Psoas muscle (tissue), 8 donors: ENCODE measurements around the gene RETSAT. TPM values are rescaled to one million over a fixed set of nuclear protein-coding genes. Genes with fewer than 3 reads are reported as not detected.
A peak's percentile ranks its signal among the peaks of the same experiment; 100 is the strongest.
"Not testable (repeated sequence)": the region's sequence is repeated elsewhere in the genome, so short reads cannot be mapped to it uniquely, and the experiment has no call there.

Experiments
- ATAC-seq, 4 donors: fragments of 200-7000 bp; cut with Tn5 transposase; one replicate each; pipeline ENCODE4 v1.9.1; 2020; ENCODE audit warnings: moderate library complexity in 3 of 4, mild to moderate bottlenecking in 2 of 4
- DNase-seq, 2 donors: peaks; one replicate each; pipeline ENCODE4 v3.0.0-alpha.2; 2020
- H3K27ac ChIP-seq: fragments of 200-600 bp; one replicate; pipeline ENCODE4 v1.8.0; 2022
- H3K27me3 ChIP-seq, 3 donors: fragments of 200-600 bp in 1 of 3; one replicate each; pipeline versions ENCODE4 v1.6.1 to v1.8.0; 2013 to 2022; ENCODE audit warnings: low read length in 2 of 3, mild to moderate bottlenecking in 2 of 3, moderate library complexity in 1 of 3; ENCODE audit not compliant: insufficient read depth in 3 of 3
- H3K36me3 ChIP-seq, 2 donors: fragments of 200-600 bp in 1 of 2; one replicate each; pipeline versions ENCODE4 v1.6.1 to v1.8.0; 2013 to 2022; ENCODE audit warnings: low read depth in 1 of 2, mild to moderate bottlenecking in 1 of 2, moderate library complexity in 1 of 2; ENCODE audit not compliant: insufficient read depth in 1 of 2
- H3K4me1 ChIP-seq: fragments of 200-600 bp; one replicate; pipeline ENCODE4 v1.8.0; 2022
- H3K4me3 ChIP-seq: fragments of 200-600 bp; one replicate; pipeline ENCODE4 v1.8.0; 2022; ENCODE audit warnings: mild to moderate bottlenecking
- H3K9me3 ChIP-seq: fragments of 200-600 bp; one replicate; pipeline ENCODE4 v1.8.0; 2022
- WGBS, 3 donors: extraction: QIAGEN DNeasy Blood & Tissue Kit; methylation state at CpG; one replicate each; pipeline versions ENCODE4 v1.1.6 to v1.1.7; 2013; 5-methylcytosine and 5-hydroxymethylcytosine counted together
- intact Hi-C, 2 donors: fragments of 100-400 bp; cut with DNase I; formaldehyde crosslinking; loops; one replicate each; pipeline versions ENCODE4 v1.11.0 to v1.14.2; 2022
- polyA plus RNA-seq, 3 donors: library from polyadenylated mRNA; stranded (reverse); fragments of 200-250 nt; gene quantifications; one replicate each; pipeline ENCODE4 v1.2.3, GENCODE V29; 2013
- total RNA-seq, 4 donors: library from RNA; stranded (reverse); fragmentation: NEBNext Ultra II Directional in 2 of 4; extraction: Animal tissue kit (Norgen Biotek cat#: 25700) in 2 of 4; gene quantifications; one replicate each; pipeline versions ENCODE4 v1.2.1 to v1.2.4, GENCODE V29; 2021 to 2023
- TF ChIP-seq, protein P1 (sequence below): fragments of 200-600 bp; IDR thresholded peaks from one replicate; pipeline ENCODE4 v1.8.0; 2022; ENCODE audit warnings: antibody characterized with exemption
- donor health status: healthy with polysubstance abuse.
- donor health status: DM: no; HTN: no; CAD: no; lungs with moderate emphysema.
- donor health status: Bipolar disorder and iron deficiency.
- donor health status: healthy.
- donor health status: DM: yes; HTN: yes; CAD: no.
- donor health status: DM: no; HTN: no; CAD: no.
- donor health status: DM: no; HTN: no; CAD: no.
- donor health status: DM: yes; HTN: yes; CAD: no.

Gene RETSAT
- total and polyA plus RNA-seq, 7 donors = 28.3 to 115 (median 45.6) TPM

DNA sequence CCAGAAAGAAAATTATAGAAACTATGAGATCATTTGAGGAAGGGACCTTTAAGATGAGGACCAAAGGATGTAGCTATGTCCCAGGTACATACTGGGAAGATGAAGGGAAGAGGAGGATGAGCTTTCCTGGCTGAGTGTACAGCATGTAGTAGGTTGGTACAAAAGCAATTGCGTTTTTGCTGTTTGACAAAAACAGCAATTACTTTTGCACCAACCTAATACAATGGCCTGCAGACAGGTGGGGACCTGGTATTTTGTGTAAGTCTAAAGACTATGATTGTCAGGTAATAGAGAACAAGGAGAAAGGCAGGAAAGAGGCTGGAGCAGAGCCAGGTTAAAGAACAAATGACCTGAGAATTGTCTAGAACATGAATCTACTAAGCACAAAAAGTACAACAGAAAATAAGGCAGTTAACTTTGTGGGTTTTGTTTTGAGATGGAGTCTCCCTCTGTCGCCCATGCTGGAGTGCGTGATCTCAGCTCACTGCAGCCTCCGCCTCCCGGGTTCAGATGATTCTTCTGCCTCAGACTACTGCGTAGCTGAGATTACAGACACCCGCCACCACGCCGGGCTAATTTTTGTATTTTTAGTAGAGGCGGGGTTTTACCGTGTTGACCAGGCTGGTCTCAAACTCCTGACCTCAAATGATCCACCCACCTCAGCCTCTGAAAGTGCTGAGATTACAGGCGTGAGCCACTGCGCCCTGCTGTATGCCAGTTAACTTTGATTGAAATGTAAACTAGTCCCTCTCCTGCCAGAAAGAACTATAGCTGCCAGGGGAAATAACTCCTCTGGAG, 23.3 kb downstream of the RETSAT start:
- intact Hi-C loops = no loop called here
- no peak for DNase-seq
- TF ChIP-seq, protein P1, sequence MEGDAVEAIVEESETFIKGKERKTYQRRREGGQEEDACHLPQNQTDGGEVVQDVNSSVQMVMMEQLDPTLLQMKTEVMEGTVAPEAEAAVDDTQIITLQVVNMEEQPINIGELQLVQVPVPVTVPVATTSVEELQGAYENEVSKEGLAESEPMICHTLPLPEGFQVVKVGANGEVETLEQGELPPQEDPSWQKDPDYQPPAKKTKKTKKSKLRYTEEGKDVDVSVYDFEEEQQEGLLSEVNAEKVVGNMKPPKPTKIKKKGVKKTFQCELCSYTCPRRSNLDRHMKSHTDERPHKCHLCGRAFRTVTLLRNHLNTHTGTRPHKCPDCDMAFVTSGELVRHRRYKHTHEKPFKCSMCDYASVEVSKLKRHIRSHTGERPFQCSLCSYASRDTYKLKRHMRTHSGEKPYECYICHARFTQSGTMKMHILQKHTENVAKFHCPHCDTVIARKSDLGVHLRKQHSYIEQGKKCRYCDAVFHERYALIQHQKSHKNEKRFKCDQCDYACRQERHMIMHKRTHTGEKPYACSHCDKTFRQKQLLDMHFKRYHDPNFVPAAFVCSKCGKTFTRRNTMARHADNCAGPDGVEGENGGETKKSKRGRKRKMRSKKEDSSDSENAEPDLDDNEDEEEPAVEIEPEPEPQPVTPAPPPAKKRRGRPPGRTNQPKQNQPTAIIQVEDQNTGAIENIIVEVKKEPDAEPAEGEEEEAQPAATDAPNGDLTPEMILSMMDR = no peak
- H3K27ac ChIP-seq = no peak overlapping the region
- H3K27me3 ChIP-seq = no peaks in the 10 kb centered on the region
- H3K36me3 ChIP-seq = no peaks in the 10 kb centered on the region
- WGBS, 3 donors = 83 to 85% (median 83%) methylated on average over 13 of the region's 13 CpGs
- no peak overlapping the region for H3K4me3 ChIP-seq
- H3K4me1 ChIP-seq = peaks cover 8% of the 10 kb centered on the region
- no peaks in the 10 kb centered on the region for H3K9me3 ChIP-seq
- no peak for ATAC-seq

DNA sequence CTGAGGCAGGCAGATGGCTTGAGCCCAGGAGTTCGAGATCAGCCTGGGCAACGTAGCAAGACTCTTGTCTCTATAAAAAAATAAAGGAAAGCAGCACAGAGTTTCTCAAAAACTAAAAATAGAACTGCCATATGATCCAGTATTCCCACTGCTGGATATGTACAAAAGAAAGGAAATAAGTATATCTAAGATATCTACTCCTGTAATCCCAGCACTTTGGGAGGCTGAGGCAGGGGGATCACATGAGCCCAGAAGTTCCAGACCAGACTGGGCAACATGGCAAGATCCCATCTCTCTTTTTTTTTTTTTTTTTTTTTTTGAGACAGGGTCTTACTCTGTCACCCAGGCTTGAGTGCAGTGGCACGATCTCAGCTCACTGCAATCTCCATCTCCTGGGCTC, 24.6 kb downstream of the RETSAT start:
- H3K9me3 ChIP-seq, H3K36me3 ChIP-seq, DNase-seq, H3K4me3 ChIP-seq, intact Hi-C loops, ATAC-seq, H3K27ac ChIP-seq, H3K27me3 ChIP-seq: not testable (repeated sequence)
- H3K4me1 ChIP-seq = peaks cover 21% of the 10 kb centered on the region
- 61 to 83% (median 70%) methylated on average over 3 of the region's 3 CpGs for whole genome bisulfite sequencing, 3 donors

GRCh38 chr2:85329181-85329651, 25.1 kb downstream of the RETSAT start:
- intact Hi-C loops = no loop called here
- Histone ChIP-seq H3K4me3 (peak overlapping the region; percentile 89), H3K27me3 (no peaks in the 10 kb centered on the region), H3K4me1 (peaks cover 21% of the 10 kb centered on the region), H3K27ac (no peak overlapping the region), H3K9me3 (no peaks in the 10 kb centered on the region), H3K36me3 (peaks cover 0 to 7% of the 10 kb centered on the region in 2 donors)
- DNase-seq = no peak
- TF ChIP-seq, protein P1 = no peak
- ATAC-seq = no peak

DNA sequence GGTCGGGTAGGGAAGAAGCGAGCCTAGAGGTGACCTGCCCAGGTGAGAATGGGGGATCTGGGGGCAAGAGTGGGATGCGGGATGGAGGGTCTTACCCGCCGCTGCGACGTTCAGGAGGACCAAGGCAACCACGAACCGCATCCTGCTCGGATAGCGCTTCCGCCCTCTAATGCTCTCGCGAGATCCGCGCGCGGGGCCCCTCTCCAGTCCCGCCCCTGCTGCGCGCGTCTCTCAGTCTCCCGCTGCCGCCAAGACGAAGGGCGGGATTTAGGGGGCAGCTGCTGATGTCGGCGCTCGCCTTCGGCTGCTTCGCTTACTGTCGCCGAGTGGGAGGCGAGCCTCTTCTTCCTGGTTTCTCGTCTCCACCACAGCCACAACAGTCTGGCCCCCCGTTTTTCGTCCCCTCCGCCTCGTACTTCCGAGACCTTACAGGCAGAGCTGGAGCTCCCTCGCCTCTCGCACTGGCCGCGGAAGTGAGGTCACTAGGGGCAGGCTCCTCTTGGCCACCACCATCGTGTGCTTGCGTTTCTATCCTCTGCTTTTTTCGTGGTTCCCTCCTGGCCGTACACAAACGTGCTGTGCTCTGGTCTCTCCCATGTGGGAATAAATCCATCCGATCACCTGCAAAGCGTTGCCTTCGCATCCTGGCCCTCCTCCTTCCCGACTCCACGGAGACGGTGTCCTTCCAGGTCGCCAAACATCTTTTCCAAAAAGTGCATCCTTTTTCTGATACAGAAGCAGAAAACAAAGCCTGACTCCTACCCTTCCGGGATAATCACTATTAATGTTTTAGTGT, 26.3 kb downstream of the RETSAT start, which contains the start of gene TGOLN2:
Gene TGOLN2 (minus strand): TSS at position 168 of the 796 bp plus-strand sequence. CDS start 27 bp downstream, at position 141.
- Histone ChIP-seq H3K36me3 (peaks cover 4 to 19% of the 10 kb centered on the region in 2 donors), H3K9me3 (no peaks in the 10 kb centered on the region), H3K4me1 (peaks cover 28% of the 10 kb centered on the region), H3K27ac (peak within 1 kb of the TSS; percentile 99), H3K27me3 (no peaks in the 10 kb centered on the region), H3K4me3 (peak within 1 kb of the TSS; percentile 89)
- WGBS, 3 donors = 0 to 1% (median 0%) methylated on average over 40 to 57 of the region's 57 CpGs
- intact Hi-C loops = no loop called here
- ATAC-seq (peak; percentile 97 to 98 (median 98)), DNase-seq (peak; percentile 94 to 97)
- TF ChIP-seq, protein P1 = peak; percentile 12
